ENCODE measurements around the gene DCC.
A peak's percentile ranks its signal among the peaks of the same experiment; 100 is the strongest.

Gene DCC

DNA sequence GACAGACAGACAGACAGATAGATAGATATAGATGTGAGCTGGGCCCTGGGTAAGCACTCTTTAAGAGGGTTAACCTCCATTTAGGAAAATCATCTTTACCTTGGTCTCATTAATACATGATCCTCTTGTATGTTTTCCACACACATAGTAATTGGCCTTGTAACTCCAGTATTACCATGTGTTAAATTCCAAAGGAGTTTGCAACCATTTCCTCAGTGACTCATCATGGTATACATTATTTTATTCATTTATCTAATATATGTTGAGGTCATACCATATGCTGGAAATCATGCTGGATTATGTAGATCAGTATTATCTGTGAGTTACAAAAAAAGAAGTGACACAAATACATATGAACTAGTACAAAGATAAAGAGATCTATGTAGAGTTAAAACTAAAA is 504.3 kb downstream of the DCC start:
- no peak for DNase-seq

DNA sequence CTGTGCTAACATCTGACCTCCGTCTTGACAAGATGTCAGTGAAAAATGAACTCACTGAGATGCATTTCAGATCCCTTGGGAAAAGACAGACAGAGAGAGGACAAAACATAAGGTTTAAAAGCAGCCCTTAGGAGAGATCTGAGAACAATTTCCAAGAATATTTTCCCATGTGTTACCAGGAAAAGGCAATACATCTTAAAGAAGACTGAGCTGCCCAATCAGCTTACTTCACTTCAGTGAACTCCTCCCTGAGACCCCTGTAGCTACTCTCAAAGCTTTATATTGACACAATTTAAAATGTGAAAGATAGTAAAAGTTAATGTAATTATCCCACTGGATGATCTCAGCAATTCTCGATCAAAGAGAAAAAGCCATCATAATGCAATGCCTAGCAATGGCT is 505.0 kb downstream of the DCC start:
- DNase-seq, result no peak

DNA sequence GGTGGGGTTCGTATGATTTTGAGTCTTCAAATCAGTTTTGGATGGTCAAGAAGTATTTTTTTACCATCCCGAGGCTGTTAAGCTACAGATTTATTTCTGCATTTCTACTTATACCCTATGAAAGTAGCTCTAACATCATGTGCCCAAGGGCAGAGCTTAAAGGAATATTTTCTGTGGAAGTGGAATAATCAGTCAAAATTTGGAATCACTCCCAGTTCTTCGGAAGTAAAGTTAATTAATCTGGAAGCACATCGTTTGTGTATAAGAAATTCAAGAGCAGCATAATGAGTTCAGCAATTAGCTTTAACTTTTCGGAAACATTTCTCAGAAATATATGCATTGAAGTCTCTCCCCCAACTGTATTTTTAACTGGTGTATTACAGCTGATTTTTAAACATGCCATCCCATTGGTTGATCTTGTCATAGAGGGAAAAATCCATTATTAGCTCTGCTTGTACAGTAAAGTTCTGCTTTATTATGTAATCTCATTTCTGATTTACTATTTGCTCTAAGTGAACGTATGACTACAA is 510.1 kb downstream of the DCC start:
- DNase-seq, result no peak

DNA sequence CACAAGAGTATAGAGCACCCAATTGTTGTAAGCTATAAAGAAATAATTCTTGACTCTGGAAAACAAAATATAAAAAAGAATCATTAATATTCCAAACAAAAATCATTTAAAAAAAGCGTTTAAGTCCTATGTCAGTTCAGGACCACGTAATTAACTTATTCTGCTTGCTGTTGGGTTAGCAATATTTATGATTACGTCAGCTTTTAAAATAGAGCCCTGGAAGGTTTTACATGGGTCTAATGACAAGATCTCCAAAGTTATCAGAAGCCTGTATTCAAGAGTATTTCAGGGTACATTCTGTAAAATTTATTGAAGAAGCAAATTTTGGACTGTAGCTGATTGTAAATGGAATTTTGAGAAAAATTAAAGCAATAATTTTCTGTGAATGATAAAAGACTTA is 521.6 kb downstream of the DCC start:
- DNase-seq, result no peak

DNA sequence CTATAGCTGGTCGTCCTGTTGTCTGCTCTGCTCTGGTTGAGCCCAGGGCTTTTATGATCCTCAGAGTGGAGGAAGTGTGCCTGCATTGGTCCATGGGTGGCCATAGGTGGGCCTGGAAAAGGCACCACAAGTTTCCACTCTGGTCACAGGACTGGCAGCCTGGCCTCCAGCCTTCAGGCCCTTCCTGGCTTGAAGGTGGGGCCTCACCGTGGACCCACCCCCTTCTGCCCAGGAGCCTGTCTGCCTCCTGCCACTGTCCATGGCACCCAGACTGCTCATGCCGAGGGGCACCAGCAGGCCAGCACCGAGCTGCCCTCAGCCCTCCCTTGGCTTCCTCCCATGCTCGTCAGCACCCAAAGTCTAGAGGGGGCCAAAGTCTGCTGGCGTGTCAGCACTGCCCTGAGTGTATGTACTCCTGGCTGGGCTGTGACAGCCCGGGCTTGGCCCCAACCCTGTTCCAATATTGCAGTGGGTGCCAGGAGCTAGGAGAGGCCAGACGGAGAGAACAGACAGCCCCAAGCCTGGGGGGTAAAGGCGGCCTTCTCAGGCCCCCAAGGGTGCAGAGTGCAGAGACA is 529.4 kb downstream of the DCC start:
- no peak for DNase-seq

DNA sequence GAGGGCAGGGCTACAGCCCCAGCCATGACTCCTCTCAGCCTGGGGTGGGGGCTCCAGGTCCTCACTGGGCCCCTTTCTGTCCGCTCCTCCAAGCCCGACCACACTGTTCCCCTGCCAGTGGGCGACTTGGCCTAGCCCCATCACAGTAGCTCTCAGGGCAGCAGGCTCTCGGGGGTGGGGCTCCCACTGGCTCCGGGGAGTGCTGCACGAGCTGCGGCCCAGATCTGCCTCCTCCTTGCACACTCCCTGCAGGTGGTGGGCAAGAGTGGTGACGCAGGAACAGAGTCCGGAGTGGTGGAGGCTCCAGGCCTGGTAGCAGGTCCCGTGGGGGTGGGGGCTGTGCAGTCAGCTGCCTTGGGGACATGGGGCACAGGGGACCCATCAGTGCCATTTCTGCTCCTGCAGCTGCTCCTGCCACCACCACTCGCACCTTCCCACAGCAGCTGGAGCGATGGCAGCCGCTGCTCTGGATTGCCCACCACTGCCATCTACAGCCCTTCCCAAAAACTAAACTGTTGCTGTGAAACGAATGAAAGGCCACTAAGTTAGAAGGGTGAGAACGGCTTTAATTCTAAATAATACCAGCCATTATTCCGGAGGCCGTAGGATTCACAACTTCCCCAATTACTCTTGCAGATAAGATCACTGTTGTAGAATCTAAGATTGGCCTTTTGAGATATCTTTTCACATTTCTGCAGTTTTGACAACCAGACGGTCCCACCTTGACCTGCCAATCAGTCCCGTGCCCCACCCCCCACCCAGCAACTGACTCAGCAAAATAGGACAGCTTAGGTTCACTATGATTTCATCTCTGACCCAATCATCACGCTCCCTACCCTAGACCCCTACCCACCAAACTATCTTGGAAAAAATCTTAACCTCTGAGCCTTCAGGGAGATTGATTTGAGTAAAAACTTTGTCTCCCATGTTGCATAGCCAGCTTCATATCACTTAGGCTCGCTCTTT is 530.2 kb downstream of the DCC start:
- DNase-seq, result peak in 1 of 2 experiments; percentile 0

DNA sequence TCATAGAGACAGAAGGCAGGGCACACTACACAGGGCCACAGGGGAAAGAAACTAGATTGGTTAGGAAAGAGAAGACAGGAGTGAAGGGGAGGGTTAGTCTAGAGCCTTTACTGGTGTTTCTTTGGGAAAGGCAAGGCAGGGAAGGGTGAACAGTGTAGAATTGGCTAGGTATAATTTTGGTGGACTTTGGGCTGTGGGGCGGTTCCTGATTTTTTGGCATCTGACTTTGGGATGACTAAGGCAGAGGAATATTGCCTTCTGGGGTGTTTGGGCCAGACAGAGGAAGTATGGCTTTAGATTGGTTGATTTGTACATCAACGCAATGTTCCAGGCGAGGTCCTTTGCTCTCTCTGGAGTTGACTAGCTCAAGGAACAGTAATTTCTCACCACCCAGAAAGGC is 534.8 kb downstream of the DCC start:
- no peak for DNase-seq

DNA sequence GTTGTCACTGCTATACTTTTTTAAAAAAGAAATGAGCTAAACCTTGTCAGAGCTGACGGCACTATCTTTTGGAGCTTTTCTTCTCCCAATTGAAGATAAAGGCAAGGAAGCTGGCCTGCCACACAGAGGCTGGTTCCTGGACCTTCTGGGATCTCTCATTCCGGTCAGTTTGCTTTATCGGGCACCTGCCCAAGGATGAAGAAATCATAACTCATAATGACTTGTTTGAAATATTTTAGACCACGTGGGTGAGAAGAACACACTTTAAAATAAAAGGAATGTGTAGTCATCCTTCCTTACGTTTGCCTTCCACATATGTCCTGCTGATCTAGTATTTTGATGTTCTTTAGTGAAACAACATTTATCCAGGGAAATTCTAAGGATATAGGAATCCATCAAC is 535.7 kb downstream of the DCC start:
- DNase-seq, result no peak

DNA sequence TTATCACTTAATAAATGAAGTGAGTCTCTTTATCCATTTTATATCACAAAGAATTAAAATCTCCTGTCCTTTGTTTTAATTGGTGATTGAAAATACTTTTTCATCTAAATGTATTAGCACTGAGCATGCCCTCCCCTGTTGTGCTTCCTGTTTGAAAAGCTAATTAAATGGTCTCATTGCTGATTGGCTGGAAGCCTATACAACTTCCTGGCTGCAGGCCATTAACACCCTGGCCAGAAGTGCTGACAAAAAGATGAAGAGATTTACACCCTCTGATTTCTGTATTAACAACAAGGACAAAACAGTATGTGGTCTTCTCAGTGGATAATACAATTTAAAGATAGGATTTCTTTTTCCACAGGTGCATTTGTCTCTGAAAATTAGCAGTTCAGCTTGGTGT is 548.0 kb downstream of the DCC start:
- peak; percentile 66 to 86 for DNase-seq

DNA sequence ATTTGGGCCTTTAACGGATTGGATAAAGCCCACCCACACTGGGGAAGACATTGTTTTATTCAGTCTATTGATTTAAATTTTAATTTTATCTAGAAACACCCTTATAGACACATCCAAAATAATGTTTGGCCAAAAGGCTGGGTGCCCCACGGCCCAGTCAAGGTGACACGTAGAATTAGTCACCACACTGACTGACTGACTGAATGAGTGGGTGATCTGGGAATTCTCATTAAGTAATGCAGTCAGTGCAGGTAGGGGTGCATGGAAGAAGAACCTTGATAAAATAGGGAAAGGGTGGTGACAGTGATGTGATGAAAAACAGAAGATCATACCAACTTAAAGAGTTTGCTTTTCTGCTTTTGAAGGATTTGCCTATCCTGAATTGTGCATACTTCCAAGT is 554.8 kb downstream of the DCC start:
- DNase-seq, result no peak

DNA sequence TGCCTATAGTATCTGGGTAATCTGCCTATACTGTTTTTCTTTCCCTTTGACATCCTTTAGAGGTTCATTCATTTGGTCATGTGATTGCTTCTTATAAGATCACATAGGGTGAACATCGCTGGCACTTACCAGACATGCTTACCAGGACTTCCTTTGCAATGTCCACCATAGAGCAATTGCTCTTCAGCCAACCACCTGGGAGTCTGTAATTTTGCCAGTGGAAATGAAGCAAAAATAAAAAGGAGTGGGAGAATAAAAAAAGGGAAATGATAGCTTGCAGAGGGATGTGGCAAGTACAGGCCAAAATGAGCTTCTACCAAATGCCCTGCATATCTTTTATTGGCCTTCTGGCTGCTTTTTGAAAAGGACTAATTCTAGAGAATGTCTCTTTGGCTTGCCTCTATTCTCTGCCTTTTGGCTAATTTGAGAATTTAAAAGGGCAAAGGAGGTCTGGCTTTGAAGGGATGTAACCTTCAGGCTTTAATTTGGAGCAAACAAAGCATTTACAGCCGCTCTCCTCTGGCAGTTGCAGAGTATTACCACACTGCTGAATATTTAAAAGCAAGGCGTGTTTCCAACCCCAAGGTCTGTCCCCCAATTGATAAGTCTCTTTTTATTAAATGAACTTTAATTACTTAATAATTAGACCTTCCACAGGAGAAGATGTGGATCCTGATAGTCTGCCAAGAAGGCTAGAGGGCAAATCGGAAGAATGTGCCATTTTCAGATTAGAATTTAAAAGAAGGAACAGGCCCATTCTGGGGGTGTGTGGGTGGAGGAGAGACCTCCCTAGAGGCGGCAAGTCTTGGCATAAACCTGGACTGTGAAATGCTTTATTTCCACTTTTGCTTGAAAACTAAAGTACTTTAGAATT is 557.9 kb downstream of the DCC start:
- DNase-seq, result no peak

DNA sequence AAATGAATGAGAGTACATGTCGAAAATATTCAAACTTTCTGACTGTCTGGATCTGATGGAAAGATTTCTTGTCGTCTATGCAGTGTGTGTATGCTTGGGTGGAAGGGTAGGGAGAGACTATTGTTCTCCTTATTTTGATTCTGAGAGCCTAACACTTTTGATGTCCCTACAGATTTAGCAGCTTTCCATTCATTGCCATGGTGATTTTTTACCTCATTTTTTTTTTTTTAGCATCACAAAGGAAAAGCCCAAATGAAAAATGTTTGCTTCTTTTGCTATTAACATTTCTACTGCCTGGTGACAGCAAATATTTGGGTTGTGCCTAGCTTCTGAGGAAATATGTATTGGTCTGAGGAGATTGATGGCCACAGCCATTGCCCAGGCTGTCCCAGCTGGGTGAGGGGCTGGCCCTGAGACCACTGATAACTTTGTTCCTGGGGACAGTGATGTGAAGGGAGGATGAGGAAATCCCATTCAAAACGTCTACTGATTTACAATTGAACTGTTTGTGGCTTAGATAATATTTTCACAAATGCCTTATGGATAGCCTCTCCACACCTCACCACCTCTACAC is 558.6 kb downstream of the DCC start:
- DNase-seq, result no peak

DNA sequence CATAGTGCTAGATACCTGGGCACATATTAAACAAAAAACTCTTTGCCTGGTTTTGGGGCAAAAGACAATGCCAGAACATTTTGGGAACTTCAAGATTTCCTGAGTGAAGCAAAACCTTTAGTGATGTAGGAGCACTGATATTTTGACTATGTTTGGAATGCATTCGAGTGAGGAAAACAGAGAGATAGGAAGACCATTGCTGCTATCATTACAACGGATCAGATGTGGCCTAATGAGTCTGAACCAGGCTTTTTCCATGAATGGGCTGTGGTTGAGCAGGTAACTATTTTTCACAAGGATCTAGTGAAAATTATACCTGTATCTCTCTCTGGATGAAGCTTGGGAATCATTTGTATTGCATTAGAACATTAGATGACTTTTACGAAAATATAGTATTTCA is 562.2 kb downstream of the DCC start:
- no peak for DNase-seq

DNA sequence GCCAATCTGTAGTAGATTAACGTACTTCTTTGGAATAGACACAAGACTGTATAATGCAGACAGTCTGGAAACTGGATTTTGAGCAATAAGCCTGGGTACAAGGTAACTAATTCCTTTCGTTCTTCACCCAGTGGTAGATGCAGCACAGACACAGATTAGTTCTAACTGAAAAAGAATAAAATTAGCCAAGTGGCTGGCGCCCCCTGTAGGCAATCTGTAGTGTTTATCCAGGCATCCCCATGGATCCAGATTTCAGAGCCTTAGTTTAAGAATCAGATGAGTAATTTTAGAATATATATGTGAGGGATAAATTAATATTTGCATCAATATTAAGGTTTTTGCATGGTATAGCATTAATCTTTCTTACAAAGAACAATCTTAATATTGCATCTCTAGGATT is 563.9 kb downstream of the DCC start:
- peak; percentile 6 to 55 for DNase-seq

DNA sequence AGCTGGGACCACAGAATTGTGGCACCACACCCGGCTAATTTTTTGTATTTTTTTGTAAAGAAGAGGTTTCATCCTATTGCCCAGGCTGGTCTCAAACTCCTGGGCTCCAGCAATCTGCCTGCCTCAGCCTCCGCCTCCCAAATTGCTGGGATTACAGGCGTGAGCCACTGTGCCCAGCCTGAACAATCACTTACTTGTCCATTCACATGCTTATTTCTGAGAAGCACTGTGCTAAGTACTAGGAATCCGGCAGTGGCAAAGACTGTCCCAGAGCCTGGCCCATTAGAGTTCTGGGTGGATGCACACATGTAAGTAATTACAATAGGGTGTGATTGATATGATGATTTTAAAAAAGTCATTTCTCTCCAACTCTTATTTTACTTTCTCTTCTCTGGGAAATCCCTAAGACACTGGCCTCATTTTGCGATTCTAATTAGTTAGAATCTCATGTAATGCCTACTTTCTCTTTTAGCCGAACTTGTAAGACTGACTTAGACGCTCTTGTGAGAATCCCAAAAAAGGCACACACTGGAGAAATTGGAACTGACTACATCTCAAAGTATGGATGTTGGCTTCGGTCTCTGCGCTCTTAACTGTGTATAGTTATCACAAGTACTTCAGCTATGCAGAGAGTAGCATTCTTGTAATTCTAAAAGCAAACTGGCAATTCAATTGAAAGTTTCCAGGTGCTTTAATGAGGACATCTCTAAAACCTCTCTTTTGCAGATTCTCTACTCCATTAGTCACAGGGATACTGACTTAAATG is 567.7 kb downstream of the DCC start:
- DNase-seq, result no peak

DNA sequence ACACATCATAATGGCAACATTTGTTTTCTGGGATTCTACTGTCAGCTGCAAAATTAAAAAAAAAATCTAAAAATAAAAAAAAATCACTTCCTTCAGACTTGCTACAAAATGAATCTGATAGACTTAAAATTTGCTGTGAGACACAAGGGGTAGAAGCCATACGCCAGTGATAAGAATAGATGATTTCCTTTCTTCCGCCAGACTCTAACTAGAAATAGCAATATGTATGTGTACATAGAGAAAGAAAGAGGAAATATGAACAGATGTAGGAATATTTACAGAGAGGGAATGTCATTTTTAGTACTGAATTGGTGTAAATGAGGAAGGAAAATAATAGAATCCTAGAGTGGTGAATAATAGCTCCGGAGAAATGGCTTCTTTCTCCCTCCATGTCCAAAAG is 574.2 kb downstream of the DCC start:
- DNase-seq, result no peak

DNA sequence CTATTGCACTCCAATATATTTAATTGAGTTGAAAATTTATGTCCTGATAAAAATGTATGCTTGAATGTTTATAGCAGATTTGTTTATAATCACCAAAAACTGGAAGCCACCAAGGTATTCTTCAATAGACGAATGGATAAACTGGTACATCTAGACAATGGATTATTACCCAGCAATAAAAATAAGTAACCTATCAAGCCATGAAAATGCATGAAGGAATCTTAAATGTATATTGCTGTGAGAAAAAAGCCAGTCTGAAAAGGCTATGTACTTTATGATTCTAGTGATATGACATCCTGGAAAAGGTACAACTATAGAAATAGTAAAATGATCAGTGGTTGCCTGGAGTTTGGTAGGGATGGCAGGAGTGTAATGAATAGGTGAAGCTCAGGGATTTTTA is 580.7 kb downstream of the DCC start:
- DNase-seq, result no peak

DNA sequence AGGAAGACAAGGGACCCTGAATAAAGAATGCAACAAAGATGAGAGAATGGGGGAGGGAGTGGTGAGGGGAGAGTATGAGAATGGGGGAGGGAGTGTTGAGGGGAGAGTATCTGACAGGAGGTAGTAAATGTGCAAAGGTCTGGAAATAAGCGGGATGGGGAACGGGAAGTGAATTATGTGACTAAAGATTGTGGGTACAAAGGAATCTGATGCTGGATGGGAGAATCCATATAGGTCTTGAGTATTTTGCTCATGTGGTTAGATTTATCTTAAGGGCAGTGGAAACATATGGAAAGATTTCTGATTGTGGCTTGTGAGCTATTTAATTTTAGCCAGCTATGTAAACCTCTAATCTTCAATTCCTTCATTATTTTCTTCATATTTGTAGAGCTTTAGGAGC is 593.4 kb downstream of the DCC start:
- no peak for DNase-seq

DNA sequence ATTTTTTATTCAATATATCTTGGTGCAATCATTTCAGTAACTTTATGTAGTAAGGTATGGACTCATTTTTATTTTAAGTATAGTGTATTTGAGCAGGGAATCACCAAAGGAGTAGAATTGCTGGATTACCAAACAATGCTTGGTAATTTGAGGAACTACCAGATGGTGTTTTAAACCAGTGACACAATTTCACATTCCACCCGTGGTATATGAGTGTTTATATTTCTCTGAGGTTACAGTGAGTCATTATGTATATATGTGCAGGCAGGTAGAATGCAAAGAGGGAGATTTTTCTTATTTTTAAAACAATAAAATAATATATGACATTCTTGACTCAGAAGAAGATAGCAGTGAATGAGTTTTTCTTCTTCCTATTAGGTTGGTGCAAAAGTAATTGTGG is 596.9 kb downstream of the DCC start:
- no peak for DNase-seq

DNA sequence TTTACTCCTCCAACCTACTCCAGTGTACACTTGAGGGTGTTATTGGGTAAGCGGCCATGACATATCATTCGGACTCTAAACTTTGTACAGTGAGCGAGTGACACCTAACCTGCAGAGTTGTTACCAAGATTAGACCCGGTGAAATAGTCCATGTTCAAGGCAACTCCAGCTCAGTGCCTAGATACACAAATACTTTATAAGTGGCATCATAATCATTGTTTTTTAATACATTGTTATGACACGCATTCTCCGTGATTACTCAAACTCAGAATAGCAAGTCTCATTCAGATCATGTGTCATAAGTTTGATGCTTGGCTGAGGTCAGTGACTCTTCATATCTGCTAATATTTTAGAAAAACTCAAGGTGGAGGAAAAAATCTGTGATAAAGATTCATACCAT is 597.8 kb downstream of the DCC start:
- DNase-seq, result no peak

DNA sequence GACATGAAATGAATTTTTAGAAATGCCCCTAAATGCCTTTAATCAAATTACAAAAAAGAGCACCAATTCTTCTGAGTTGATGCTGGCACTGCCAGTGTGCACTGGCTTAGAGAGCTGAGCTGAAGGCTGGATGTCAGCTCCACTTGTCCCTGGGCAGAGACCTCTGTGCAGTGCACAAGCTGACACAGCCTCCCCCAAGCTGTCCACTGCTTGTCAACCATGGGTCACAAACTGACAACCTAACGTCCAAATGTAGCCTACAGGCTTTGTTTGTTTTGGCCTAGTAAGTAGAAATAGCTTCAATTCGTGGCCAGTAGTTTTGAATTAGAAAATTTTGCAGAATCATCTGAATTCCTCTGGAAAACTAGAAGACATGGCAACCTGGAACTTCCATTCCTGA is 605.6 kb downstream of the DCC start:
- DNase-seq, result no peak

DNA sequence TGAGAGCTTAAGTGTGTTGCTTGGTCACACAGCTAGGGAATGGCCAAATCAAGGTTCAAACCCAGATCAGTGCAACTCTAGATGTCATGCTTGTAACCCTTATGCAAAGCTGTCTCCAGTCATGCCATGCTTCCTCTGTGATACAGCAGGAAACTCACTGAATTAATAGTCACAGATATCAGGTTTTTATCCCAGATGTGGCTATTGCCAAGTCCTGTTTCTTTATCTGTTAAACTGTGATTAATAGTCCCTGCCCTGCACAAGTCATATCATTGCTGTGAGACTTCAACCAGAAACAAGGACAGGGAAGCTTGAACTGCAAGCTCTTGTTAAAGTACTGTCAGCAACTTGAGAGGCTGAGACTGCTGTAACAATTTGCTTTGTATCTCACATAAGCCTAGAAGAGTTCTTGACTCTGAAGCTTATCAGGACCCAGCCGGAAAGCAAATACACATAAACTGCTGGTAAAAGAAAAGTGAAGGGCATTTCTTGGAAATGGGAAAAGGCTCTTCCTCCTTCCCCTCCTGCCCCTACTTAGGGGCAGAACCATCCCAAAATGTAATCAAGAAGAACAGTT is 609.0 kb downstream of the DCC start:
- DNase-seq, result no peak
